ENCODE results near the gene BTBD6.

DNA sequence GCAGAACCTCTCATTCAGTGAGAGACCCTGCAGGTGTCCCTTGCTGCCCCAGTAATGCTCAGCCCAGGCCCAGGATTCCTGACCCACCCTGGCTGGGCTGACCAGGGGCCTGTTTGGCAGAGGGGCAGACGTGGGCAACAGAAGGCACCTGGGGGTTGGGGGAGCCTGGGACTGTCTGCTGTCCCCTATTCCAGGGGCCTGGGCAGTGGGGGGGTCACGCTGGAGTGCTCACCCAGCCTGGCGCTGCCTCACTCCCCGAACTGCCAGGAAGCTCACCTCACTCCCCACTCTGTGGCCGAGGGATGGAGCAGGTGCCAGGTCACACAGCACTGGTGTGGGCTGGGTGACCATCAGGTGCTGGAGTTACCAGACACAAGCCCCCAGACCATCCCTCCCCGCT lies 44.6 kb upstream of the BTBD6 start:
- TF ChIP-seq BHLHE40 (IDR thresholded peaks at IDR 0.05; ENCODE audit: borderline replicate concordance) (no peak), SP1 (IDR thresholded peaks at IDR 0.05) (no peak), ELF4 (IDR thresholded peaks at IDR 0.05) (no peak), FOXK2 (IDR thresholded peaks at IDR 0.05) (no peak)

All from HEK293T (cell line).